Activated CD4-positive, alpha-beta T cell treated with anti-CD3 and anti-CD28 coated beads for 1 hour (primary cell): ENCODE measurements around the gene RPS6KA5.
A peak's percentile ranks its signal among the peaks of the same experiment; 100 is the strongest.
"Not testable (repeated sequence)": the region's sequence is repeated elsewhere in the genome, so short reads cannot be mapped to it uniquely, and the experiment has no call there.

Experiments used
- DNase-seq: peaks from one replicate; pipeline ENCODE4 v3.0.0-alpha.2; 2020

Gene RPS6KA5

GRCh38 chr14:91063119-91063518 is 2.7 kb upstream of the RPS6KA5 start:
- no peak for DNase-seq

GRCh38 chr14:91062600-91062999 is 2.2 kb upstream of the RPS6KA5 start:
- no peak for DNase-seq

- no peak for DNase-seq
These were observed 831 bp upstream of the RPS6KA5 start for GRCh38 chr14:91061056-91061887.

GRCh38 chr14:91059576-91060350 is 678 bp downstream of the RPS6KA5 start:
- DNase-seq: peak; percentile 41

- no peak for DNase-seq
These were observed 2.3 kb downstream of the RPS6KA5 start for GRCh38 chr14:91058042-91058581.

GRCh38 chr14:91056361-91056760 is 4.1 kb downstream of the RPS6KA5 start:
- no peak for DNase-seq

- DNase-seq: no peak
These were observed 5.4 kb downstream of the RPS6KA5 start for GRCh38 chr14:91055016-91055415.

GRCh38 chr14:91048676-91049075 is 11.8 kb downstream of the RPS6KA5 start:
- no peak for DNase-seq

- no peak for DNase-seq
These were observed 12.2 kb downstream of the RPS6KA5 start for GRCh38 chr14:91048265-91048664.

- DNase-seq: no peak
These were observed 13.2 kb downstream of the RPS6KA5 start for GRCh38 chr14:91047174-91047753.

- DNase-seq: no peak
These were observed 13.9 kb downstream of the RPS6KA5 start for GRCh38 chr14:91046488-91047072.

- no peak for DNase-seq
These were observed 19.0 kb downstream of the RPS6KA5 start for GRCh38 chr14:91041450-91041849.

GRCh38 chr14:91040545-91040944 is 19.9 kb downstream of the RPS6KA5 start:
- DNase-seq: no peak

GRCh38 chr14:91038439-91038838 is 22.0 kb downstream of the RPS6KA5 start:
- DNase-seq: no peak

- DNase-seq: no peak
These were observed 23.5 kb downstream of the RPS6KA5 start for GRCh38 chr14:91036741-91037469.

- no peak for DNase-seq
These were observed 24.6 kb downstream of the RPS6KA5 start for GRCh38 chr14:91035855-91036254.

- not testable (repeated sequence) for DNase-seq
These were observed 26.1 kb downstream of the RPS6KA5 start for GRCh38 chr14:91034379-91034778.

- DNase-seq: no peak
These were observed 28.2 kb downstream of the RPS6KA5 start for GRCh38 chr14:91032248-91032647.

- DNase-seq: no peak
These were observed 28.8 kb downstream of the RPS6KA5 start for GRCh38 chr14:91031666-91032065.

- DNase-seq: no peak
These were observed 30.8 kb downstream of the RPS6KA5 start for GRCh38 chr14:91029456-91030217.

- no peak for DNase-seq
These were observed 32.9 kb downstream of the RPS6KA5 start for GRCh38 chr14:91027561-91027960.

GRCh38 chr14:91022622-91023028 is 37.8 kb downstream of the RPS6KA5 start:
- not testable (repeated sequence) for DNase-seq
